Left renal cortex interstitium (tissue), 4 donors: ENCODE measurements around the gene RHBDL1. TPM values are rescaled to one million over a fixed set of nuclear protein-coding genes. Genes with fewer than 3 reads are reported as not detected.

Experiments used
- polyA plus RNA-seq, 4 donors: library from polyadenylated mRNA; unstranded; fragments of 120-200 nt; gene quantifications; one replicate each; pipeline ENCODE4 v1.2.1, GENCODE V29; 2013; ENCODE audit not compliant: insufficient read length in 4 of 4

Gene RHBDL1
- polyA plus RNA-seq, 4 donors, result 1.1 to 3.4 (median 1.7) TPM

Other genes with a start within 250 kb of the RHBDL1 start
- 10 to 100 TPM; 20.0 to 40.2 (median 32.6) TPM for gene CAPN15, start 148.0 kb upstream of the RHBDL1 start, polyA plus RNA-seq
- 10 to 100 TPM in 3 of 4 donors, 1 to 10 TPM in 1; 8.2 to 20.3 (median 16.6) TPM for gene PRR35, start 115.3 kb upstream of the RHBDL1 start, polyA plus RNA-seq
- gene NHLRC4, start 108.7 kb upstream of the RHBDL1 start, polyA plus RNA-seq, result 10 to 100 TPM in 1 of 4 donors, 1 to 10 TPM in 3; 7.3 to 13.7 (median 8.3) TPM
- 10 to 100 TPM; 44.9 to 92.7 (median 76.9) TPM for gene PIGQ, start 105.7 kb upstream of the RHBDL1 start, polyA plus RNA-seq
- 10 to 100 TPM; 15.4 to 32.2 (median 24.8) TPM for gene RAB40C, start 85.6 kb upstream of the RHBDL1 start, polyA plus RNA-seq
- gene WFIKKN1, start 44.7 kb upstream of the RHBDL1 start, polyA plus RNA-seq, result 1 to 10 TPM in 3 of 4 donors, under 1 TPM in 1; 0.83 to 3.7 (median 2.3) TPM
- gene METTL26, start 39.4 kb upstream of the RHBDL1 start, polyA plus RNA-seq, result 10 to 100 TPM; 40.1 to 81.6 (median 60.1) TPM
- gene MCRIP2, start 33.8 kb upstream of the RHBDL1 start, polyA plus RNA-seq, result 10 to 100 TPM; 13.6 to 30.9 (median 25.1) TPM
- 10 to 100 TPM; 23.5 to 76.1 (median 52.9) TPM for gene WDR90, start 26.3 kb upstream of the RHBDL1 start, polyA plus RNA-seq
- 100 to 1,000 TPM in 1 of 4 donors, 10 to 100 TPM in 3; 53.4 to 131 (median 95.7) TPM for gene RHOT2, start 7.5 kb upstream of the RHBDL1 start, polyA plus RNA-seq
- 100 to 1,000 TPM; 110 to 187 (median 117) TPM for gene STUB1, start 4.7 kb downstream of the RHBDL1 start, polyA plus RNA-seq
- gene JMJD8, start 8.7 kb downstream of the RHBDL1 start, polyA plus RNA-seq, result 10 to 100 TPM; 55.7 to 85.7 (median 69.2) TPM
- gene WDR24, start 14.7 kb downstream of the RHBDL1 start, polyA plus RNA-seq, result 10 to 100 TPM in 3 of 4 donors, 1 to 10 TPM in 1; 9.1 to 18.3 (median 13.1) TPM
- gene FBXL16, start 30.1 kb downstream of the RHBDL1 start, polyA plus RNA-seq, result 1 to 10 TPM in 2 of 4 donors, under 1 TPM in 2; 0.69 to 1.7 (median 1.2) TPM
- 10 to 100 TPM in 2 of 4 donors, 1 to 10 TPM in 2; 4.7 to 14.0 (median 11.8) TPM for gene METRN, start 39.4 kb downstream of the RHBDL1 start, polyA plus RNA-seq
- gene ANTKMT, start 45.5 kb downstream of the RHBDL1 start, polyA plus RNA-seq, result 10 to 100 TPM; 11.3 to 32.8 (median 21.2) TPM
- gene CCDC78, start 50.8 kb downstream of the RHBDL1 start, polyA plus RNA-seq, result 1 to 10 TPM; 1.1 to 4.3 (median 3.4) TPM
- 1 to 10 TPM; 1.9 to 7.7 (median 7.3) TPM for gene HAGHL, start 51.4 kb downstream of the RHBDL1 start, polyA plus RNA-seq
- gene CIAO3, start 65.3 kb downstream of the RHBDL1 start, polyA plus RNA-seq, result 10 to 100 TPM; 21.7 to 32.2 (median 27.6) TPM
- 10 to 100 TPM; 11.6 to 26.2 (median 20.2) TPM for gene MSLN, start 85.1 kb downstream of the RHBDL1 start, polyA plus RNA-seq
- 10 to 100 TPM in 3 of 4 donors, 1 to 10 TPM in 1; 9.7 to 18.5 (median 16.5) TPM for gene RPUSD1, start 112.7 kb downstream of the RHBDL1 start, polyA plus RNA-seq
- 10 to 100 TPM; 16.0 to 47.6 (median 28.0) TPM for gene CHTF18, start 112.9 kb downstream of the RHBDL1 start, polyA plus RNA-seq
- under 1 TPM in 3 of 4 donors, not detected in 1; 0.17 to 0.49 (median 0.27) TPM for gene GNG13, start 125.1 kb downstream of the RHBDL1 start, polyA plus RNA-seq